Tibial nerve (tissue), 4 donors: ENCODE measurements around the gene GNPAT.

Experiments used
- CTCF ChIP-seq, 5 experiments: fragments of 200-600 bp in 3 of 5; fragments of 450-650 bp in 2 of 5; sonication (generic) in 3 of 5; IDR thresholded peaks; one replicate each; pipeline ENCODE4 v1.5.1; 2016 to 2019; ENCODE audit warnings: antibody characterized with exemption in 5 of 5, mild to moderate bottlenecking in 3 of 5, moderate library complexity in 2 of 5
- EP300 ChIP-seq, 2 donors: sonication (generic); formaldehyde crosslinking; IDR thresholded peaks; one replicate each; pipeline ENCODE4 v1.6.1; 2017; ENCODE audit warnings: antibody characterized with exemption in 2 of 2, mild to moderate bottlenecking in 1 of 2
- POLR2A ChIP-seq, 2 donors: fragments of 450-650 bp; IDR thresholded peaks; one replicate each; pipeline ENCODE4 v1.6.1; 2017; ENCODE audit warnings: antibody characterized with exemption in 2 of 2, mild to moderate bottlenecking in 2 of 2, moderate library complexity in 2 of 2

DNA sequence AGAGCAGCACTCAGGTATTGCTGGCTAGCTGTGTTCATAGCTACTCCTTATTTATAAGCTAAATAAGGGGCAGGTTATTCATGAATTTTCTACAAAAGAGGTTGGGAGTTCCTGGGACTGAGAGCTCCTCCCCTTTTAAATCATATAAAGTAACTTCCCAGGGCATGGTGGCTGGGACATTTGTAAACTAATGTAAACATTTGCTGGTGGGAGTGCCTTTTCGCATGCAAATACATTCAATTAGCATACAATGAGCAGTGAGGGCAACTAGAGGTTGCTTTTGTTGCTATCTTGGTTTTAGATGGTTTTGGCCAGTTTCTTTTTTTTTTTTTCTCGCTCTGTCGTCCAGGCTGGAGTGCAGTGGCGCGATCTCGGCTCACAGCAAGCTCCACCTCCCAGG lies 43.4 kb downstream of the GNPAT start:
- no peak for TF ChIP-seq CTCF (IDR thresholded peaks at IDR 0.05)
- no peak for TF ChIP-seq POLR2A (IDR thresholded peaks at IDR 0.05)
- TF ChIP-seq EP300 (IDR thresholded peaks at IDR 0.05) = no peak
